Measurements from ENCODE around the gene ERFL. TPM values are rescaled to one million over a fixed set of nuclear protein-coding genes. Genes with fewer than 3 reads are reported as not detected.
A peak's percentile ranks its signal among the peaks of the same experiment; 100 is the strongest.

ERFL gene
- total and polyA plus RNA-seq, 2 of the 8 experiments (the other 6 are each of a cell fraction or from before 2014, with no cell fraction given): 0.12 TPM; not detected in 1

- TF ChIP-seq BCL11A (IDR thresholded peaks at IDR 0.05; ENCODE audit: low read depth in 2 of 2, low read length in 2 of 2): no peak
- no peak for TF ChIP-seq BRCA1 (IDR thresholded peaks at IDR 0.05; ENCODE audit: low read depth, low read length)
- peak; percentile 57 for TF ChIP-seq RNF2 (IDR thresholded peaks at IDR 0.05; ENCODE audit: borderline replicate concordance, low read depth, low read length, missing control alignments, poor library complexity, severe bottlenecking)
Measured at GRCh38 chr19:41920882-41921576, 7.2 kb downstream of the ERFL start (continued).

Measured in H1 (cell line).